ENCODE measurements around the gene RNU1-2. TPM values are rescaled to one million over a fixed set of nuclear protein-coding genes. Genes with fewer than 3 reads are reported as not detected.
"Not testable (repeated sequence)": the region's sequence is repeated elsewhere in the genome, so short reads cannot be mapped to it uniquely, and the experiment has no call there.

Gene RNU1-2
- polyA plus RNA-seq, 3 donors = not detected

- DNase-seq (ENCODE audit: low read depth in 3 of 3, low spot score in 2 of 3) = no peak
These were observed 10.3 kb downstream of the RNU1-2 start for GRCh38 chr1:16905868-16906702.

GRCh38 chr1:16906873-16907272 is 11.1 kb downstream of the RNU1-2 start:
- no peak for DNase-seq (ENCODE audit: low read depth in 3 of 3, low spot score in 2 of 3)

GRCh38 chr1:16907870-16908758 is 12.3 kb downstream of the RNU1-2 start:
- no peak for DNase-seq (ENCODE audit: low read depth in 3 of 3, low spot score in 2 of 3)

- DNase-seq (ENCODE audit: low read depth in 3 of 3, low spot score in 2 of 3) = not testable (repeated sequence)
These were observed 16.3 kb downstream of the RNU1-2 start for GRCh38 chr1:16911851-16912721.

GRCh38 chr1:16912742-16913141 is 17.0 kb downstream of the RNU1-2 start:
- not testable (repeated sequence) for DNase-seq (ENCODE audit: low read depth in 3 of 3, low spot score in 2 of 3)

- no peak for DNase-seq (ENCODE audit: low read depth in 3 of 3, low spot score in 2 of 3)
These were observed 17.5 kb downstream of the RNU1-2 start for GRCh38 chr1:16913181-16913832.

- peak; percentile 75 to 97 (median 94) for DNase-seq (ENCODE audit: low read depth in 3 of 3, low spot score in 2 of 3)
These were observed 18.3 kb downstream of the RNU1-2 start for GRCh38 chr1:16913833-16914662.

GRCh38 chr1:16914928-16915626 is 19.3 kb downstream of the RNU1-2 start:
- DNase-seq (ENCODE audit: low read depth in 3 of 3, low spot score in 2 of 3) = not testable (repeated sequence)

- no peak for DNase-seq (ENCODE audit: low read depth in 3 of 3, low spot score in 2 of 3)
These were observed 19.8 kb downstream of the RNU1-2 start for GRCh38 chr1:16915627-16915973.

- DNase-seq (ENCODE audit: low read depth in 3 of 3, low spot score in 2 of 3) = not testable (repeated sequence)
These were observed 20.5 kb downstream of the RNU1-2 start for GRCh38 chr1:16916036-16916880.

GRCh38 chr1:16918371-16918770 is 22.6 kb downstream of the RNU1-2 start:
- no peak for DNase-seq (ENCODE audit: low read depth in 3 of 3, low spot score in 2 of 3)

GRCh38 chr1:16918936-16919665 is 23.3 kb downstream of the RNU1-2 start:
- not testable (repeated sequence) for DNase-seq (ENCODE audit: low read depth in 3 of 3, low spot score in 2 of 3)

- no peak for DNase-seq (ENCODE audit: low read depth in 3 of 3, low spot score in 2 of 3)
These were observed 25.2 kb downstream of the RNU1-2 start for GRCh38 chr1:16920951-16921350.

- DNase-seq (ENCODE audit: low read depth in 3 of 3, low spot score in 2 of 3) = peak in 2 of 3 donors; percentile 58 to 75
These were observed 25.8 kb downstream of the RNU1-2 start, which contains the start of gene CROCC for GRCh38 chr1:16921391-16922185. TSS of gene CROCC (plus strand) at chr1:16921931. CDS start at chr1:16922019, 88 bp downstream.

GRCh38 chr1:16922466-16922865 is 26.7 kb downstream of the RNU1-2 start:
- no peak for DNase-seq (ENCODE audit: low read depth in 3 of 3, low spot score in 2 of 3)

GRCh38 chr1:16922885-16923431 is 27.2 kb downstream of the RNU1-2 start:
- no peak for DNase-seq (ENCODE audit: low read depth in 3 of 3, low spot score in 2 of 3)

Measured in right renal cortex interstitium (tissue), 3 donors.